DLD1 (cell line): Measurements from ENCODE around the gene RAB31.

Experiments used
- in situ Hi-C: cut with HindIII; loops from 2 replicates; pipeline ENCODE4 v1.10.0; 2017; ENCODE audit warnings: low sequenced_read_pairs

The RAB31 gene

GRCh38 chr18:9711361-9712129 lies 3.4 kb downstream of the RAB31 start:
- in situ Hi-C loops: no loop called here

- in situ Hi-C loops: no loop called here
Observed at GRCh38 chr18:9712130-9712577, 4.1 kb downstream of the RAB31 start.

GRCh38 chr18:9712611-9713010 lies 4.5 kb downstream of the RAB31 start:
- in situ Hi-C loops: no loop called here

GRCh38 chr18:9714266-9715087 lies 6.4 kb downstream of the RAB31 start:
- in situ Hi-C loops: no loop called here

- in situ Hi-C loops: no loop called here
Observed at GRCh38 chr18:9715088-9715343, 6.9 kb downstream of the RAB31 start.

- in situ Hi-C loops: no loop called here
Observed at GRCh38 chr18:9715978-9716774, 8.1 kb downstream of the RAB31 start.

GRCh38 chr18:9716780-9717563 lies 8.9 kb downstream of the RAB31 start:
- in situ Hi-C loops: no loop called here

GRCh38 chr18:9719421-9719981 lies 11.4 kb downstream of the RAB31 start:
- in situ Hi-C loops: no loop called here

GRCh38 chr18:9720327-9720726 lies 12.2 kb downstream of the RAB31 start:
- in situ Hi-C loops: no loop called here

- in situ Hi-C loops: no loop called here
Observed at GRCh38 chr18:9721893-9722550, 13.9 kb downstream of the RAB31 start.

- in situ Hi-C loops: no loop called here
Observed at GRCh38 chr18:9722691-9723090, 14.6 kb downstream of the RAB31 start.

- in situ Hi-C loops: no loop called here
Observed at GRCh38 chr18:9724797-9725585, 16.9 kb downstream of the RAB31 start.

- in situ Hi-C loops: no loop called here
Observed at GRCh38 chr18:9726175-9726574, 18.1 kb downstream of the RAB31 start.

- in situ Hi-C loops: no loop called here
Observed at GRCh38 chr18:9726936-9727335, 18.8 kb downstream of the RAB31 start.

- in situ Hi-C loops: no loop called here
Observed at GRCh38 chr18:9730786-9731185, 22.7 kb downstream of the RAB31 start.

- in situ Hi-C loops: no loop called here
Observed at GRCh38 chr18:9731380-9731779, 23.3 kb downstream of the RAB31 start.

GRCh38 chr18:9732031-9732430 lies 23.9 kb downstream of the RAB31 start:
- in situ Hi-C loops: no loop called here

- in situ Hi-C loops: no loop called here
Observed at GRCh38 chr18:9734189-9734588, 26.1 kb downstream of the RAB31 start.

GRCh38 chr18:9735238-9735637 lies 27.1 kb downstream of the RAB31 start:
- in situ Hi-C loops: no loop called here
